Measurements from ENCODE around the gene CC2D1A.

The CC2D1A gene

DNA sequence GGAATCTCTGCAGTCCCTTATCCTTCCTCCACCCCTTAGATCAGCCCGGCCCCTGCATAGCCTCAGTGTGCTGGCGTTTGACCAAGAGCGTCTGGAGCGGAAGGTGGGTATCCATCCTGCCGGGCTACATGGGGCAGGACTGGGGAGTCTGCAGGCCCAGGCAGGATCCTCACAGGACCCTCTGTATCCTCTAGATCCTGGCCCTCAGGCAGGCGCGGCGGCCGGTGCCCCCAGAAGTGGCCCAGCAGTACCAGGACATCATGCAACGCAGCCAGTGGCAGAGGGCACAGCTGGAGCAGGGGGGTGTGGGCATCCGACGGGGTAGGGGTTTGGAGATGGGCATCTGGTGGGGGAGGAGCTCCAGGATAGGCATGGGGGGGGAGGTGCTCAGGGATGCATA lies 23.3 kb downstream of the CC2D1A start:
- TF ChIP-seq POLR2AphosphoS5 (IDR thresholded peaks at IDR 0.05; ENCODE audit: low read depth, low read length) = no peak
- TF ChIP-seq SPI1 (IDR thresholded peaks at IDR 0.05; ENCODE audit: low read depth, low read length) = no peak
- no peak for TF ChIP-seq POU2F2 (IDR thresholded peaks at IDR 0.05; ENCODE audit: low read depth, low read length)
- no peak for TF ChIP-seq TAF1 (IDR thresholded peaks at IDR 0.05; ENCODE audit: low read depth, low read length)
- TF ChIP-seq PAX5 (IDR thresholded peaks at IDR 0.05; ENCODE audit: insufficient read depth, low read length, severe bottlenecking) = no peak
- no peak for TF ChIP-seq POLR2A (IDR thresholded peaks at IDR 0.05; ENCODE audit: low read depth, low read length)
- FAIRE-seq = no peak
- no peak for DNase-seq (ENCODE audit: insufficient read length, low spot score)

GRCh38 chr19:13929956-13930355 lies 24.0 kb downstream of the CC2D1A start:
- DNase-seq (ENCODE audit: insufficient read length, low spot score) (no peak), FAIRE-seq (no peak)
- TF ChIP-seq PAX5 (IDR thresholded peaks at IDR 0.05; ENCODE audit: insufficient read depth, low read length, severe bottlenecking) (no peak), POLR2A (IDR thresholded peaks at IDR 0.05; ENCODE audit: low read depth, low read length) (no peak), SPI1 (IDR thresholded peaks at IDR 0.05; ENCODE audit: low read depth, low read length) (no peak), POU2F2 (IDR thresholded peaks at IDR 0.05; ENCODE audit: low read depth, low read length) (no peak), POLR2AphosphoS5 (IDR thresholded peaks at IDR 0.05; ENCODE audit: low read depth, low read length) (no peak), TAF1 (IDR thresholded peaks at IDR 0.05; ENCODE audit: low read depth, low read length) (no peak)

DNA sequence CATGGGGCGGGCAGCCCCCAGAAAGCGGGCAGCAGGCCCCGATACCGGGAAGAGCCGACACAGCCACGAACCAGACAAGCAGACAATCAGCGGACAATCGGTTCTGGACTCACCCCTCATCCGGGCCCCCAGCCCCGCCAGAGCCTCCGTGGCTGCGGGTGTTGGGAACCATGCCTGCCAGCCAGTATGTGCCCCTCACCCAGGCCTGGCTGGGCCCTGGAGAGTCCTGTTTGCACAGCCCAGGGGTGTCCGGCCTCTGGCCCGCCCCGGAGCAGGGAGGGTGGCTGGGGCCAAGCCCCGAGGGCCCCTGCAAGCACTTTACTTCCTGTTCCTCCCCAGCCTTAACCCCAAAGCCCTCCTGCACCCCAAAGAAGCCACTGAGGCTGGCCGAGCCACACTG lies 24.4 kb downstream of the CC2D1A start:
- no peak for DNase-seq (ENCODE audit: insufficient read length, low spot score)

DNA sequence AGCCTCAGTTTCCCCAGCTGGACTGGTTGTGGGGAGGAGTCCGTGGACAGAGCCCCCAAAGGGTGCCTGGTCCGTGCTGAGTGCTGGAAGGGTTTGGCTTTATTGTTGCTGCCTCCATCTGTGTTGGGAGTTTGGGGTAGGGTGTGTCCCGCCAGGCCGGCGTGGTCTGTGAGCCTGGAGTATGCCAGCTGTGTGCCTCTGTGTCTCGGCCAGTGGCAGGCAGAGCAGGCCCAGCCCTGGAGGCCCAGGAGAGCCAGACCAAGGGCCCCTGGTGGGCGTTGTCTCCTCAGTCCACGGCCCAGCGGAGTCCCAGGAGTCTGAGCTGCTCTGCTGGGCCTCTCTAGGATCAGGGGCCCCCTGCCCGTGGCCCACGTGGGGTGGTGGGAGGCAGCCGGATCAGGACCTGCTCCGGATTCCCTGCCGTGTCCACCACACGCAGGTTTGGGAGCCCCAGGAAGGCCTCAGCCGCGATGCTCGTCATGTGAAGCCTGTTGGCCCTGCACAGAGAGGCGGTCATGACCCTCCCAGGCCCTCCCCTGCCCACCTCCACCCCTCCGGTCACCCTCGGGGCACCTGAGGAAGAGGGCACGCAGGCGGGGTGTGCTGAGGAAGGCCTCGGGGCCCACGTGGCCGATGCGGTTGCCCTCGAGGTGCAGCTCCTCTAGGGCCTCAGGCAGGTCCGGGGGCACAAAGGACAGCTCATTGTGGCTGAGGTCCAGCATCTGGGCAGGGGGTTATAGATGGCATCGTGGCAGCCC lies 25.6 kb downstream of the CC2D1A start:
- TF ChIP-seq PAX5 (IDR thresholded peaks at IDR 0.05; ENCODE audit: insufficient read depth, low read length, severe bottlenecking) = no peak
- no peak for TF ChIP-seq TAF1 (IDR thresholded peaks at IDR 0.05; ENCODE audit: low read depth, low read length)
- TF ChIP-seq SPI1 (IDR thresholded peaks at IDR 0.05; ENCODE audit: low read depth, low read length) = no peak
- TF ChIP-seq POU2F2 (IDR thresholded peaks at IDR 0.05; ENCODE audit: low read depth, low read length) = no peak
- no peak for TF ChIP-seq POLR2AphosphoS5 (IDR thresholded peaks at IDR 0.05; ENCODE audit: low read depth, low read length)
- TF ChIP-seq POLR2A (IDR thresholded peaks at IDR 0.05; ENCODE audit: low read depth, low read length) = no peak
- no peak for FAIRE-seq
- no peak for DNase-seq (ENCODE audit: insufficient read length, low spot score)

More for the DNA sequence above, 24.4 kb downstream of the CC2D1A start:
- TF ChIP-seq POLR2AphosphoS5 (IDR thresholded peaks at IDR 0.05; ENCODE audit: low read depth, low read length) = no peak
- no peak for TF ChIP-seq PAX5 (IDR thresholded peaks at IDR 0.05; ENCODE audit: insufficient read depth, low read length, severe bottlenecking)
- no peak for TF ChIP-seq TAF1 (IDR thresholded peaks at IDR 0.05; ENCODE audit: low read depth, low read length)
- TF ChIP-seq SPI1 (IDR thresholded peaks at IDR 0.05; ENCODE audit: low read depth, low read length) = no peak
- TF ChIP-seq POU2F2 (IDR thresholded peaks at IDR 0.05; ENCODE audit: low read depth, low read length) = no peak
- no peak for TF ChIP-seq POLR2A (IDR thresholded peaks at IDR 0.05; ENCODE audit: low read depth, low read length)
- FAIRE-seq = no peak

DNA sequence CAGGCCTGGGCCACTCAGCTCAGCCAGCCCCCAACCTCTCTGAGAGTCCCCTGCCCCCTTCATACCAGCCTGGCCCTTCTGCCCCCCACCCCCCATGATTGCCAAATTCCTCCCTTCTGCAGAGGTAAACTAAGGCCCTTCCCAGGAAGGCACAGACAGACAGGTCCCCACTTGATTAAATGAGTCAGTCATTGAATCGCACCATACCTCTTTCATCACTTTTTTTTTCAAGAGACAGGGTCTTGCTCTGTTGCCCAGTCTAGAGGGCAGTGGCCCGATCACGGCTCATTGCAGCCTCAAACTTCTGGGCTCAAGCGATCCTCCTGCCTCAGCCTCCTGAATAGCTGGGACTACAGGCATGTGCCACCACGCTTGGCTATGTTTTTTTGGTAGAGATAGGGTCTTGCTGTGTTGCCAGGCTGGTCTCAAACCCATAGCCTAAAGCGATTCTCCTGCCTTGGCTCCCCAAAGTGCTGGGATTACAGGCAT lies 26.2 kb downstream of the CC2D1A start:
- DNase-seq (ENCODE audit: insufficient read length, low spot score) = no peak
- no peak for FAIRE-seq
- TF ChIP-seq POLR2AphosphoS5 (IDR thresholded peaks at IDR 0.05; ENCODE audit: low read depth, low read length) (no peak), POU2F2 (IDR thresholded peaks at IDR 0.05; ENCODE audit: low read depth, low read length) (no peak), PAX5 (IDR thresholded peaks at IDR 0.05; ENCODE audit: insufficient read depth, low read length, severe bottlenecking) (no peak), POLR2A (IDR thresholded peaks at IDR 0.05; ENCODE audit: low read depth, low read length) (no peak), SPI1 (IDR thresholded peaks at IDR 0.05; ENCODE audit: low read depth, low read length) (no peak), TAF1 (IDR thresholded peaks at IDR 0.05; ENCODE audit: low read depth, low read length) (no peak)

GRCh38 chr19:13932911-13933393 lies 27.0 kb downstream of the CC2D1A start:
- no peak for DNase-seq (ENCODE audit: insufficient read length, low spot score)
- FAIRE-seq = no peak
- TF ChIP-seq POLR2A (IDR thresholded peaks at IDR 0.05; ENCODE audit: low read depth, low read length) (no peak), TAF1 (IDR thresholded peaks at IDR 0.05; ENCODE audit: low read depth, low read length) (no peak), POLR2AphosphoS5 (IDR thresholded peaks at IDR 0.05; ENCODE audit: low read depth, low read length) (no peak), PAX5 (IDR thresholded peaks at IDR 0.05; ENCODE audit: insufficient read depth, low read length, severe bottlenecking) (no peak), POU2F2 (IDR thresholded peaks at IDR 0.05; ENCODE audit: low read depth, low read length) (no peak), SPI1 (IDR thresholded peaks at IDR 0.05; ENCODE audit: low read depth, low read length) (no peak)

GRCh38 chr19:13934785-13935109 lies 28.7 kb downstream of the CC2D1A start:
- DNase-seq (ENCODE audit: insufficient read length, low spot score) (no peak), FAIRE-seq (peak; percentile 13)
- TF ChIP-seq POLR2AphosphoS5 (IDR thresholded peaks at IDR 0.05; ENCODE audit: low read depth, low read length) (no peak), POLR2A (IDR thresholded peaks at IDR 0.05; ENCODE audit: low read depth, low read length) (no peak), SPI1 (IDR thresholded peaks at IDR 0.05; ENCODE audit: low read depth, low read length) (no peak), TAF1 (IDR thresholded peaks at IDR 0.05; ENCODE audit: low read depth, low read length) (no peak), POU2F2 (IDR thresholded peaks at IDR 0.05; ENCODE audit: low read depth, low read length) (no peak), PAX5 (IDR thresholded peaks at IDR 0.05; ENCODE audit: insufficient read depth, low read length, severe bottlenecking) (no peak)

- no peak for FAIRE-seq
- DNase-seq (ENCODE audit: insufficient read length, low spot score) = no peak
- TF ChIP-seq PAX5 (IDR thresholded peaks at IDR 0.05; ENCODE audit: insufficient read depth, low read length, severe bottlenecking) (no peak), TAF1 (IDR thresholded peaks at IDR 0.05; ENCODE audit: low read depth, low read length) (no peak), SPI1 (IDR thresholded peaks at IDR 0.05; ENCODE audit: low read depth, low read length) (no peak), POU2F2 (IDR thresholded peaks at IDR 0.05; ENCODE audit: low read depth, low read length) (no peak), POLR2A (IDR thresholded peaks at IDR 0.05; ENCODE audit: low read depth, low read length) (no peak), POLR2AphosphoS5 (IDR thresholded peaks at IDR 0.05; ENCODE audit: low read depth, low read length) (no peak)
Measured at GRCh38 chr19:13935765-13936510, 29.9 kb downstream of the CC2D1A start.
